WTC11 (cell line): ENCODE results near the gene SSU72. TPM values are rescaled to one million over a fixed set of nuclear protein-coding genes. Genes with fewer than 3 reads are reported as not detected.

Experiments
- ATAC-seq: fragments of 200-7000 bp; cut with Tn5 transposase; 2 replicates; pipeline ENCODE4 v1.10.0; 2021; ENCODE audit warnings: mild to moderate bottlenecking, moderate library complexity
- CTCF ChIA-PET: fragments of 300-600 bp; sonication (Branson Sonifier 250); formaldehyde crosslinking; loops from one replicate; lab custom pipeline; 2021; ENCODE audit warnings: antibody characterized with exemption; lab: Charles Lee
- POLR2A ChIA-PET: fragments of 350-600 bp; sonication (Branson Sonifier 250); formaldehyde crosslinking; loops from one replicate; lab custom pipeline; 2021; ENCODE audit warnings: antibody characterized with exemption; lab: Charles Lee
- DNase-seq: peaks from one replicate; pipeline ENCODE4 v3.0.0; 2021; ENCODE audit warnings: low spot score
- H3K27ac Mint-ChIP-seq: 2 replicates; pipeline ENCODE4 v1.8.0; 2021; ENCODE audit warnings: mixed read lengths
- H3K27me3 Mint-ChIP-seq: 2 replicates; pipeline ENCODE4 v1.8.0; 2021; ENCODE audit warnings: low read depth, mild to moderate bottlenecking, moderate library complexity, mixed read lengths
- H3K36me3 Mint-ChIP-seq: 2 replicates; pipeline ENCODE4 v1.8.0; 2021; ENCODE audit warnings: mixed read lengths
- H3K4me1 Mint-ChIP-seq: 2 replicates; pipeline ENCODE4 v1.8.0; 2022; ENCODE audit warnings: mixed read lengths
- H3K4me3 Mint-ChIP-seq: 2 replicates; pipeline ENCODE4 v1.8.0; 2021; ENCODE audit warnings: mild to moderate bottlenecking, moderate library complexity, mixed read lengths
- H3K9me3 Mint-ChIP-seq: 2 replicates; pipeline ENCODE4 v1.8.0; 2021; ENCODE audit warnings: mixed read lengths
- AFF4 ChIP-seq: sonication (generic); formaldehyde crosslinking; IDR thresholded peaks from 2 replicates; pipeline ENCODE4 v1.8.1; 2023; ENCODE audit warnings: mild to moderate bottlenecking, missing genetic modification reagents, borderline replicate concordance
- ELF4 ChIP-seq: sonication (generic); formaldehyde crosslinking; IDR thresholded peaks from 2 replicates; pipeline ENCODE4 v1.8.1; 2022; ENCODE audit warnings: low read depth, mild to moderate bottlenecking, moderate library complexity, missing genetic modification reagents
- FOXK1 ChIP-seq: sonication (generic); formaldehyde crosslinking; IDR thresholded peaks from 2 replicates; pipeline ENCODE4 v1.8.0; 2022; ENCODE audit warnings: mild to moderate bottlenecking, moderate library complexity, missing genetic modification reagents
- GTF2I ChIP-seq: fragments of 250-450 bp; sonication (Bioruptor Pico); conservative IDR thresholded peaks from 2 replicates; pipeline ENCODE4 v1.4.0; 2021; ENCODE audit warnings: mild to moderate bottlenecking
- HMGA2 ChIP-seq: fragments of 250-450 bp; sonication (Bioruptor Pico); IDR thresholded peaks from 2 replicates; pipeline ENCODE4 v1.4.0; 2021; ENCODE audit warnings: mild to moderate bottlenecking, moderate library complexity
- PRRX2 ChIP-seq: fragments of 250-450 bp; sonication (Bioruptor Pico); IDR thresholded peaks from 2 replicates; pipeline ENCODE4 v1.8.0; 2021; ENCODE audit warnings: mild to moderate bottlenecking
- STAT6 ChIP-seq: sonication (generic); formaldehyde crosslinking; conservative IDR thresholded peaks from 2 replicates; pipeline ENCODE4 v1.8.1; 2023; ENCODE audit warnings: mild to moderate bottlenecking, low read depth, missing genetic modification reagents, moderate library complexity
- TCF7 ChIP-seq: sonication (generic); formaldehyde crosslinking; IDR thresholded peaks from 2 replicates; pipeline ENCODE4 v1.8.0; 2022; ENCODE audit warnings: mild to moderate bottlenecking, low read depth, missing genetic modification reagents, moderate library complexity
- TP53 ChIP-seq: sonication (generic); formaldehyde crosslinking; IDR thresholded peaks from 2 replicates; pipeline ENCODE4 v1.8.1; 2023; ENCODE audit warnings: mild to moderate bottlenecking, missing genetic modification reagents
- ZBTB21 ChIP-seq: sonication (generic); formaldehyde crosslinking; IDR thresholded peaks from 2 replicates; pipeline ENCODE4 v1.8.1; 2023; ENCODE audit warnings: mild to moderate bottlenecking, missing genetic modification reagents, borderline replicate concordance
- ZNF281 ChIP-seq: sonication (generic); formaldehyde crosslinking; IDR thresholded peaks from 2 replicates; pipeline ENCODE4 v1.8.0; 2023; ENCODE audit warnings: mild to moderate bottlenecking, missing genetic modification reagents
- ZNF423 ChIP-seq: fragments of 250-450 bp; sonication (Bioruptor Pico); IDR thresholded peaks from 2 replicates; pipeline ENCODE4 v2.1.2; 2022; ENCODE audit warnings: mild to moderate bottlenecking, moderate library complexity
- total RNA-seq: library from RNA; stranded (reverse); gene quantifications from 3 replicates; pipeline ENCODE4 v1.2.3, GENCODE V29; 2021
- TF ChIP-seq, protein P1 (sequence below): sonication (generic); formaldehyde crosslinking; IDR thresholded peaks from 2 replicates; pipeline ENCODE4 v1.8.1; 2022; ENCODE audit warnings: mild to moderate bottlenecking, moderate library complexity, missing genetic modification reagents
- TF ChIP-seq, protein P2 (sequence below): fragments of 250-450 bp; sonication (Bioruptor Pico); conservative IDR thresholded peaks from 2 replicates; pipeline ENCODE4 v1.9.0; 2021; ENCODE audit warnings: mild to moderate bottlenecking

Gene SSU72
- total RNA-seq, 1 experiment from 2014 or later: 158 TPM

DNA sequence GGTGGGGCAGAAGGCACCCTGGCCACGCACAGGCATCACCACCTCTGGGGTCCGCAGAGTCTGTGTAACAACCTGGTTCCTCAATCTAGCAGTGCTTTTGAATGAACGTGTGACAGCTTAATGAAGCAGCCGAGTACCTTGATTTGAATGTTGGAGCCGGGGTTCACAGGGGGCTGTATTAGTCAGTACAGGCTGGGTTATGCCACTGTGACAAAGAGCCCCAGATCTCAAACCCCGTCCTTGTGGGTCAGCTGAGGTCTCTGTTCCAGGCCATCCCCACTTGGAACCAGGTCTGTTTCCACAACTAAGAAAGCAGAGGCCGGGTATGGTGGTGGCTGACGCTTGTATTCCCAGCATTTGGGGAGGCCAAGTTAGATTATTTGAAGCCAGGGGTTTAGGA, 44.7 kb downstream of the SSU72 start:
- peaks cover 30% of the 10 kb centered on the region for H3K36me3 Mint-ChIP-seq
- H3K4me3 Mint-ChIP-seq: no peak overlapping the region
- POLR2A ChIA-PET: no interaction called here

GRCh38 chr1:1529321-1529720, 45.3 kb downstream of the SSU72 start:
- Mint-ChIP-seq H3K4me1 (no peaks in the 10 kb centered on the region), H3K27me3 (no peaks in the 10 kb centered on the region), H3K36me3 (peaks cover 30% of the 10 kb centered on the region), H3K9me3 (peaks cover 5% of the 10 kb centered on the region), H3K4me3 (no peak overlapping the region), H3K27ac (no peak overlapping the region)
- POLR2A ChIA-PET: no interaction called here
- no peak for ATAC-seq
- CTCF ChIA-PET: no interaction called here
- TF ChIP-seq ZNF423 (CRISPR knock-in tag) (no peak), ZNF281 (no peak), HMGA2 (CRISPR knock-in tag) (no peak), ELF4 (CRISPR knock-in tag) (no peak), PRRX2 (CRISPR knock-in tag) (no peak), STAT6 (CRISPR knock-in tag) (no peak), GTF2I (CRISPR knock-in tag) (no peak), FOXK1 (CRISPR knock-in tag) (no peak), AFF4 (CRISPR knock-in tag) (no peak), ZBTB21 (CRISPR knock-in tag) (no peak), TCF7 (CRISPR knock-in tag) (no peak)
- TF ChIP-seq, protein P1, sequence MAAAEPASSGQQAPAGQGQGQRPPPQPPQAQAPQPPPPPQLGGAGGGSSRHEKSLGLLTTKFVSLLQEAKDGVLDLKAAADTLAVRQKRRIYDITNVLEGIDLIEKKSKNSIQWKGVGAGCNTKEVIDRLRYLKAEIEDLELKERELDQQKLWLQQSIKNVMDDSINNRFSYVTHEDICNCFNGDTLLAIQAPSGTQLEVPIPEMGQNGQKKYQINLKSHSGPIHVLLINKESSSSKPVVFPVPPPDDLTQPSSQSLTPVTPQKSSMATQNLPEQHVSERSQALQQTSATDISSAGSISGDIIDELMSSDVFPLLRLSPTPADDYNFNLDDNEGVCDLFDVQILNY (CRISPR knock-in tag): no peak
- no peak for DNase-seq

More for the DNA sequence above, 44.7 kb downstream of the SSU72 start:
- TF ChIP-seq, protein P2, sequence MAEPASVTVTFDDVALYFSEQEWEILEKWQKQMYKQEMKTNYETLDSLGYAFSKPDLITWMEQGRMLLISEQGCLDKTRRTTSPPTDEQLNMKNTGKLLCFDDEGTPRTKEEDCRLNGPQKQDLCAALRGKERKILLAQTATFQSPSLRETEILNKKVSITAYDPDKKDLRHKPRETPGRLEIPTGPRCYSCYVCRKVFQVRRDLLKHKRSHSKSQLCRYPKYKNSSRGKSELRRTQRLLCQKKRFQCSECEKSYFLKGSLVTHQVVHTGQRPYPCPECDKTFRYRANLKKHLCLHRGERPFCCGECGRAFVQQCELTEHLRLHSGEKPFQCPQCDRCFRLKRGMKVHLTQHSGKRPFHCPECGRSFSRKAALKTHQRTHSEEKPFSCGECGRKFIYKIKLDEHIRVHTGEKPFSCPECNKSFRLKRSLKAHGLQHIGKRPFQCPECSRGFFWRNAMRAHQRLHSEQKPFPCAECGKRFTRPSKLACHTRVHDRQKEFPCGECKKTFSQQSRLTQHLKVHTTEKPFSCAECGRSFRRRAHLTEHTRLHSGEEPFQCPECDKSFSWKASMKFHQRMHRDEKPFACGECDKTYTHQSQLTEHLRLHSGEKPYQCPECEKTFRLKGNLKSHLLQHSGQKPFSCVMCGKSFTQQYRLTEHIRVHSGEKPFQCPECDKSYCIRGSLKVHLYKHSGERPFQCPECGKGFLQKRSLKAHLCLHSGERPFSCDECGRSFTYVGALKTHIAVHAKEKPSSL (CRISPR knock-in tag): no peak
- TF ChIP-seq TP53 (no peak), ZNF423 (CRISPR knock-in tag) (no peak), HMGA2 (CRISPR knock-in tag) (no peak)
- Mint-ChIP-seq H3K4me1 (no peaks in the 10 kb centered on the region), H3K27me3 (no peaks in the 10 kb centered on the region), H3K27ac (no peak overlapping the region), H3K9me3 (peaks cover 5% of the 10 kb centered on the region)
- no peak for ATAC-seq
- no peak for DNase-seq
- CTCF ChIA-PET: no interaction called here
